Activated CD4-positive, alpha-beta T cell treated with anti-CD3 and anti-CD28 coated beads, Interleukin-2, amount 50 U/mL, for 48 hours (primary cell): ENCODE data around the gene DES.
"Not testable (repeated sequence)": the region's sequence is repeated elsewhere in the genome, so short reads cannot be mapped to it uniquely, and the experiment has no call there.

Source experiments
- DNase-seq, 2 experiments: peaks; one replicate each; pipeline ENCODE4 v3.0.0-alpha.2; 2020

The DES gene

GRCh38 chr2:219400562-219400961, 17.6 kb upstream of the DES start:
- no peak for DNase-seq

GRCh38 chr2:219401606-219402005, 16.6 kb upstream of the DES start:
- DNase-seq: no peak

GRCh38 chr2:219402665-219403515, 15.3 kb upstream of the DES start:
- DNase-seq: peak; percentile 51 to 62

- no peak for DNase-seq
Observed at GRCh38 chr2:219403861-219404260, 14.3 kb upstream of the DES start.

- DNase-seq: no peak
Observed at GRCh38 chr2:219404291-219404910, 13.8 kb upstream of the DES start.

- no peak for DNase-seq
Observed at GRCh38 chr2:219404954-219405353, 13.2 kb upstream of the DES start.

GRCh38 chr2:219405451-219405850, 12.7 kb upstream of the DES start:
- no peak for DNase-seq

- no peak for DNase-seq
Observed at GRCh38 chr2:219405958-219406860, 12.0 kb upstream of the DES start.

- DNase-seq: no peak
Observed at GRCh38 chr2:219406861-219407230, 11.3 kb upstream of the DES start.

- not testable (repeated sequence) for DNase-seq
Observed at GRCh38 chr2:219407343-219407742, 10.8 kb upstream of the DES start.

GRCh38 chr2:219408204-219408603, 10.0 kb upstream of the DES start:
- DNase-seq: no peak

GRCh38 chr2:219408631-219409030, 9.5 kb upstream of the DES start:
- no peak for DNase-seq

GRCh38 chr2:219409619-219410018, 8.6 kb upstream of the DES start:
- no peak for DNase-seq

GRCh38 chr2:219410390-219410789, 7.8 kb upstream of the DES start:
- DNase-seq: no peak

- no peak for DNase-seq
Observed at GRCh38 chr2:219414857-219415256, 3.3 kb upstream of the DES start.

GRCh38 chr2:219415580-219416234, 2.5 kb upstream of the DES start:
- DNase-seq: no peak

GRCh38 chr2:219416235-219416602, 2.0 kb upstream of the DES start:
- DNase-seq: no peak

GRCh38 chr2:219416938-219417337, 1.2 kb upstream of the DES start:
- DNase-seq: no peak

GRCh38 chr2:219417374-219417773, 803 bp upstream of the DES start:
- no peak for DNase-seq

- DNase-seq: no peak
Observed at GRCh38 chr2:219419012-219419324, 791 bp downstream of the DES start.

- no peak for DNase-seq
Observed at GRCh38 chr2:219419331-219420197, 1.4 kb downstream of the DES start.

- DNase-seq: no peak
Observed at GRCh38 chr2:219420687-219421086, 2.5 kb downstream of the DES start.
